HepG2 (cell line): ENCODE measurements around the gene NOVA2. TPM values are rescaled to one million over a fixed set of nuclear protein-coding genes. Genes with fewer than 3 reads are reported as not detected.

ENCODE experiments used
- FIP1L1 ChIP-seq: fragments of 200-400 bp; formaldehyde crosslinking; IDR thresholded peaks from 2 replicates; pipeline ENCODE4 v1.6.1; 2018; ENCODE audit warnings: low read depth, mild to moderate bottlenecking, low read length, moderate library complexity, borderline replicate concordance; ENCODE audit not compliant: insufficient read depth
- KDM6A ChIP-seq: IDR thresholded peaks from 2 replicates; pipeline ENCODE4 v1.6.1; 2016; ENCODE audit warnings: low read depth
- KMT2A ChIP-seq: sonication (generic); formaldehyde crosslinking; IDR thresholded peaks from 2 replicates; pipeline ENCODE4 v1.4.0; 2020; ENCODE audit warnings: missing genetic modification reagents
- MIXL1 ChIP-seq: IDR thresholded peaks from 2 replicates; pipeline ENCODE4 v1.6.1; 2016
- PLRG1 ChIP-seq: fragments of 450-650 bp; conservative IDR thresholded peaks from 2 replicates; pipeline ENCODE4 v1.6.1; 2016
- PRPF4 ChIP-seq: fragments of 200-400 bp; formaldehyde crosslinking; IDR thresholded peaks from 2 replicates; pipeline ENCODE4 v1.6.1; 2016; ENCODE audit warnings: low read length, low read depth; ENCODE audit not compliant: poor library complexity, severe bottlenecking
- SMARCC2 ChIP-seq: fragments of 450-650 bp; IDR thresholded peaks from 2 replicates; pipeline ENCODE4 v1.6.1; 2017; ENCODE audit warnings: antibody characterized with exemption, mild to moderate bottlenecking
- SOX5 ChIP-seq: IDR thresholded peaks from 2 replicates; pipeline ENCODE4 v1.6.1; 2016; ENCODE audit warnings: borderline replicate concordance
- TOE1 ChIP-seq: sonication (generic); formaldehyde crosslinking; IDR thresholded peaks from 2 replicates; pipeline ENCODE4 v1.4.0; 2020; ENCODE audit warnings: mild to moderate bottlenecking, missing genetic modification reagents
- ZFP36L2 ChIP-seq: sonication (generic); formaldehyde crosslinking; IDR thresholded peaks from 2 replicates; pipeline ENCODE4 v1.4.0; 2020; ENCODE audit warnings: missing genetic modification reagents
- ZNF143 ChIP-seq: sonication (generic); formaldehyde crosslinking; IDR thresholded peaks from 2 replicates; pipeline ENCODE4 v1.4.0; 2020; ENCODE audit warnings: missing genetic modification reagents
- ZNF737 ChIP-seq: sonication (generic); formaldehyde crosslinking; IDR thresholded peaks from 2 replicates; pipeline ENCODE4 v1.5.0; 2020; ENCODE audit warnings: missing genetic modification reagents, mild to moderate bottlenecking, borderline replicate concordance
- polyA plus RNA-seq, 8 experiments: library from polyadenylated mRNA; depleted of rRNA in 3 of 8; stranded (reverse) in 7 of 8; unstranded in 1 of 8; fragments of >200 nt; fragmentation: Illumina TruSeq in 4 of 8; extraction: Trizol in 4 of 8; gene quantifications; 2 replicates each; pipeline versions ENCODE4 v1.2.1 to v1.2.3, GENCODE V29; 2011 to 2016; ENCODE audit warnings: low read depth in 4 of 8, missing spikeins in 1 of 8, mixed read lengths in 1 of 8; ENCODE audit not compliant: insufficient read depth in 1 of 8
- total RNA-seq, 5 experiments: library from RNA; depleted of rRNA; stranded (reverse); fragments of >200 nt; fragmentation: Illumina TruSeq; extraction: Trizol; gene quantifications; 2 replicates each; pipeline ENCODE4 v1.2.3, GENCODE V29; 2016; ENCODE audit warnings: low read depth in 1 of 5
- TF ChIP-seq, protein P1 (sequence below): IDR thresholded peaks from 2 replicates; pipeline ENCODE4 v1.6.1; 2016; ENCODE audit warnings: missing genetic modification reagents, missing compliant biosample characterization
- TF ChIP-seq, protein P2 (sequence below): sonication (generic); formaldehyde crosslinking; IDR thresholded peaks from 2 replicates; pipeline ENCODE4 v1.8.1; 2022; ENCODE audit warnings: mild to moderate bottlenecking, missing genetic modification reagents
- TF ChIP-seq, protein P3 (sequence below): sonication (generic); formaldehyde crosslinking; IDR thresholded peaks from 2 replicates; pipeline ENCODE4 v1.8.1; 2022; ENCODE audit warnings: low read depth, mild to moderate bottlenecking, missing genetic modification reagents
- TF ChIP-seq, protein P4 (sequence below): sonication (generic); formaldehyde crosslinking; IDR thresholded peaks from 2 replicates; pipeline ENCODE4 v1.5.0; 2020; ENCODE audit warnings: missing genetic modification reagents
- TF ChIP-seq, protein P5 (sequence below): sonication (generic); formaldehyde crosslinking; IDR thresholded peaks from 2 replicates; pipeline ENCODE4 v1.5.1; 2020; ENCODE audit warnings: mild to moderate bottlenecking, missing genetic modification reagents, moderate library complexity

The NOVA2 gene
- total and polyA plus RNA-seq, 2 of the 13 experiments (the other 11 are each of a cell fraction or from before 2014, with no cell fraction given) = not detected

DNA sequence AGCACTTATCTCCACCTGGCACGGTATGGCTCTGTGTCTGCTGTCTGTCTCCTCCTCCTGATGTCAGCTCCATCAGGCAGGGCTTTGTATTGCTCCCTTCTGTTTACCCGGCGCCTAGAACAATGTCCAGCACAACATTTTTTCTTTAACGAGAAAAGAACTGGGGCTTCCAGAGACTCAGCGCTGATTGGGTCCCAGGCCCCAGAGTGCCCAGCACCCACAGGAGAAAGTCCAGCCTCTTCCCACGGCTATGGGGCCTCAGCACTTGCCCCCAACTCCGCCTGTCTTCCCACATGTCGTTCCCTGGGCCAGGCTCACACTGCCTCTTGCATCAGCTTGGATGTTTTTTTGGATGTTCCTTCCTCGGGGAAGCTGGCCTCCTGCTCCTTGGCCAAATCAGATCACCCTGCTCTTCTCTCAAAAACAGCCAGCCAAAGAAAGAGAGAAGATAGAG lies 78.1 kb downstream of the NOVA2 start (continued):
- TF ChIP-seq, protein P1, sequence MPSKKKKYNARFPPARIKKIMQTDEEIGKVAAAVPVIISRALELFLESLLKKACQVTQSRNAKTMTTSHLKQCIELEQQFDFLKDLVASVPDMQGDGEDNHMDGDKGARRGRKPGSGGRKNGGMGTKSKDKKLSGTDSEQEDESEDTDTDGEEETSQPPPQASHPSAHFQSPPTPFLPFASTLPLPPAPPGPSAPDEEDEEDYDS (CRISPR knock-in tag) = peak; percentile 48; the same call in 1 of the 2 replicates
- TF ChIP-seq ZNF143 (CRISPR knock-in tag) (peak; percentile 48; the same call in 1 of the 2 replicates), SOX5 (CRISPR knock-in tag) (peak; percentile 93), KMT2A (no peak), KDM6A (CRISPR knock-in tag) (peak; percentile 67), TOE1 (no peak), SMARCC2 (no peak), PRPF4 (no peak), FIP1L1 (no peak), ZNF737 (CRISPR knock-in tag) (no peak), ZFP36L2 (CRISPR knock-in tag) (no peak), PLRG1 (no peak), MIXL1 (CRISPR knock-in tag) (no peak)
- TF ChIP-seq, protein P2, sequence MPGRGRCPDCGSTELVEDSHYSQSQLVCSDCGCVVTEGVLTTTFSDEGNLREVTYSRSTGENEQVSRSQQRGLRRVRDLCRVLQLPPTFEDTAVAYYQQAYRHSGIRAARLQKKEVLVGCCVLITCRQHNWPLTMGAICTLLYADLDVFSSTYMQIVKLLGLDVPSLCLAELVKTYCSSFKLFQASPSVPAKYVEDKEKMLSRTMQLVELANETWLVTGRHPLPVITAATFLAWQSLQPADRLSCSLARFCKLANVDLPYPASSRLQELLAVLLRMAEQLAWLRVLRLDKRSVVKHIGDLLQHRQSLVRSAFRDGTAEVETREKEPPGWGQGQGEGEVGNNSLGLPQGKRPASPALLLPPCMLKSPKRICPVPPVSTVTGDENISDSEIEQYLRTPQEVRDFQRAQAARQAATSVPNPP (CRISPR knock-in tag) = no peak
- TF ChIP-seq, protein P3, sequence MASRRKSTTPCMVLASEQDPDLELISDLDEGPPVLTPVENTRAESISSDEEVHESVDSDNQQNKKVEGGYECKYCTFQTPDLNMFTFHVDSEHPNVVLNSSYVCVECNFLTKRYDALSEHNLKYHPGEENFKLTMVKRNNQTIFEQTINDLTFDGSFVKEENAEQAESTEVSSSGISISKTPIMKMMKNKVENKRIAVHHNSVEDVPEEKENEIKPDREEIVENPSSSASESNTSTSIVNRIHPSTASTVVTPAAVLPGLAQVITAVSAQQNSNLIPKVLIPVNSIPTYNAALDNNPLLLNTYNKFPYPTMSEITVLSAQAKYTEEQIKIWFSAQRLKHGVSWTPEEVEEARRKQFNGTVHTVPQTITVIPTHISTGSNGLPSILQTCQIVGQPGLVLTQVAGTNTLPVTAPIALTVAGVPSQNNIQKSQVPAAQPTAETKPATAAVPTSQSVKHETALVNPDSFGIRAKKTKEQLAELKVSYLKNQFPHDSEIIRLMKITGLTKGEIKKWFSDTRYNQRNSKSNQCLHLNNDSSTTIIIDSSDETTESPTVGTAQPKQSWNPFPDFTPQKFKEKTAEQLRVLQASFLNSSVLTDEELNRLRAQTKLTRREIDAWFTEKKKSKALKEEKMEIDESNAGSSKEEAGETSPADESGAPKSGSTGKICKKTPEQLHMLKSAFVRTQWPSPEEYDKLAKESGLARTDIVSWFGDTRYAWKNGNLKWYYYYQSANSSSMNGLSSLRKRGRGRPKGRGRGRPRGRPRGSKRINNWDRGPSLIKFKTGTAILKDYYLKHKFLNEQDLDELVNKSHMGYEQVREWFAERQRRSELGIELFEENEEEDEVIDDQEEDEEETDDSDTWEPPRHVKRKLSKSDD = no peak
- TF ChIP-seq, protein P4, sequence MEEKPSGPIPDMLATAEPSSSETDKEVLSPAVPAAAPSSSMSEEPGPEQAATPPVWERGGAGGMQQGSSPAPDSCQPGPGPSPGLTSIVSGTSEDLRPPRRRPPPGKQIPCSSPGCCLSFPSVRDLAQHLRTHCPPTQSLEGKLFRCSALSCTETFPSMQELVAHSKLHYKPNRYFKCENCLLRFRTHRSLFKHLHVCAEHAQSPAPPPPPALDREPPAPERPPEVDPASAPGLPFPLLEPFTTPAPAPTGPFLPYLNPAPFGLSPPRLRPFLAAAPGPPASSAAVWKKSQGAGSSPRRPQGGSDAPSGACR (CRISPR knock-in tag) = no peak
- TF ChIP-seq, protein P5, sequence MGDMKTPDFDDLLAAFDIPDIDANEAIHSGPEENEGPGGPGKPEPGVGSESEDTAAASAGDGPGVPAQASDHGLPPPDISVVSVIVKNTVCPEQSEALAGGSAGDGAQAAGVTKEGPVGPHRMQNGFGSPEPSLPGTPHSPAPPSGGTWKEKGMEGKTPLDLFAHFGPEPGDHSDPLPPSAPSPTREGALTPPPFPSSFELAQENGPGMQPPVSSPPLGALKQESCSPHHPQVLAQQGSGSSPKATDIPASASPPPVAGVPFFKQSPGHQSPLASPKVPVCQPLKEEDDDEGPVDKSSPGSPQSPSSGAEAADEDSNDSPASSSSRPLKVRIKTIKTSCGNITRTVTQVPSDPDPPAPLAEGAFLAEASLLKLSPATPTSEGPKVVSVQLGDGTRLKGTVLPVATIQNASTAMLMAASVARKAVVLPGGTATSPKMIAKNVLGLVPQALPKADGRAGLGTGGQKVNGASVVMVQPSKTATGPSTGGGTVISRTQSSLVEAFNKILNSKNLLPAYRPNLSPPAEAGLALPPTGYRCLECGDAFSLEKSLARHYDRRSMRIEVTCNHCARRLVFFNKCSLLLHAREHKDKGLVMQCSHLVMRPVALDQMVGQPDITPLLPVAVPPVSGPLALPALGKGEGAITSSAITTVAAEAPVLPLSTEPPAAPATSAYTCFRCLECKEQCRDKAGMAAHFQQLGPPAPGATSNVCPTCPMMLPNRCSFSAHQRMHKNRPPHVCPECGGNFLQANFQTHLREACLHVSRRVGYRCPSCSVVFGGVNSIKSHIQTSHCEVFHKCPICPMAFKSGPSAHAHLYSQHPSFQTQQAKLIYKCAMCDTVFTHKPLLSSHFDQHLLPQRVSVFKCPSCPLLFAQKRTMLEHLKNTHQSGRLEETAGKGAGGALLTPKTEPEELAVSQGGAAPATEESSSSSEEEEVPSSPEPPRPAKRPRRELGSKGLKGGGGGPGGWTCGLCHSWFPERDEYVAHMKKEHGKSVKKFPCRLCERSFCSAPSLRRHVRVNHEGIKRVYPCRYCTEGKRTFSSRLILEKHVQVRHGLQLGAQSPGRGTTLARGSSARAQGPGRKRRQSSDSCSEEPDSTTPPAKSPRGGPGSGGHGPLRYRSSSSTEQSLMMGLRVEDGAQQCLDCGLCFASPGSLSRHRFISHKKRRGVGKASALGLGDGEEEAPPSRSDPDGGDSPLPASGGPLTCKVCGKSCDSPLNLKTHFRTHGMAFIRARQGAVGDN (CRISPR knock-in tag) = peak; percentile 82
